ENCODE data around the gene CDK6.

DNA sequence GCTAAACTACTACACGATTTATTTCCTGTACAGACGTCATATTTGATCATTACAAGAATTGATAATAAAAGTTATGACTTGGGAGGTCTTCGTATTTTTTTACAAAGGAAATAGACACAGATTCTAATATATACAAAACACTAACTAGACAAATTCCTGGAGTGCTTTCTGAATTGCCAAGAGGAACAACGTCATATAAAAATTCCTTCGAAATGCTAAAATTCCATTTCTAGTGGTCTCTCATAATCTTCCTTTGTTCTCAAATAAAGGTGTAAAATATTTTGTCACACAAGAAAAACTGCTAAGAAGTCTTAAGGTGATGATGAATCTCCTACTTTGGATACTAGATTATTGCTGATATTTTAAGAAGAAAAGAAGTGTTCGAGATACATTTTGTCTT is 85.4 kb downstream of the CDK6 start:
- TF ChIP-seq, protein P1, sequence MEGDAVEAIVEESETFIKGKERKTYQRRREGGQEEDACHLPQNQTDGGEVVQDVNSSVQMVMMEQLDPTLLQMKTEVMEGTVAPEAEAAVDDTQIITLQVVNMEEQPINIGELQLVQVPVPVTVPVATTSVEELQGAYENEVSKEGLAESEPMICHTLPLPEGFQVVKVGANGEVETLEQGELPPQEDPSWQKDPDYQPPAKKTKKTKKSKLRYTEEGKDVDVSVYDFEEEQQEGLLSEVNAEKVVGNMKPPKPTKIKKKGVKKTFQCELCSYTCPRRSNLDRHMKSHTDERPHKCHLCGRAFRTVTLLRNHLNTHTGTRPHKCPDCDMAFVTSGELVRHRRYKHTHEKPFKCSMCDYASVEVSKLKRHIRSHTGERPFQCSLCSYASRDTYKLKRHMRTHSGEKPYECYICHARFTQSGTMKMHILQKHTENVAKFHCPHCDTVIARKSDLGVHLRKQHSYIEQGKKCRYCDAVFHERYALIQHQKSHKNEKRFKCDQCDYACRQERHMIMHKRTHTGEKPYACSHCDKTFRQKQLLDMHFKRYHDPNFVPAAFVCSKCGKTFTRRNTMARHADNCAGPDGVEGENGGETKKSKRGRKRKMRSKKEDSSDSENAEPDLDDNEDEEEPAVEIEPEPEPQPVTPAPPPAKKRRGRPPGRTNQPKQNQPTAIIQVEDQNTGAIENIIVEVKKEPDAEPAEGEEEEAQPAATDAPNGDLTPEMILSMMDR (IDR thresholded peaks at IDR 0.05): no peak
- TF ChIP-seq POLR2A (IDR thresholded peaks at IDR 0.05): no peak

All from lower leg skin (tissue), 3 donors.